Measurements from ENCODE around the gene FZD8.
"Not testable (repeated sequence)": the region's sequence is repeated elsewhere in the genome, so short reads cannot be mapped to it uniquely, and the experiment has no call there.

FZD8 gene, protein sequence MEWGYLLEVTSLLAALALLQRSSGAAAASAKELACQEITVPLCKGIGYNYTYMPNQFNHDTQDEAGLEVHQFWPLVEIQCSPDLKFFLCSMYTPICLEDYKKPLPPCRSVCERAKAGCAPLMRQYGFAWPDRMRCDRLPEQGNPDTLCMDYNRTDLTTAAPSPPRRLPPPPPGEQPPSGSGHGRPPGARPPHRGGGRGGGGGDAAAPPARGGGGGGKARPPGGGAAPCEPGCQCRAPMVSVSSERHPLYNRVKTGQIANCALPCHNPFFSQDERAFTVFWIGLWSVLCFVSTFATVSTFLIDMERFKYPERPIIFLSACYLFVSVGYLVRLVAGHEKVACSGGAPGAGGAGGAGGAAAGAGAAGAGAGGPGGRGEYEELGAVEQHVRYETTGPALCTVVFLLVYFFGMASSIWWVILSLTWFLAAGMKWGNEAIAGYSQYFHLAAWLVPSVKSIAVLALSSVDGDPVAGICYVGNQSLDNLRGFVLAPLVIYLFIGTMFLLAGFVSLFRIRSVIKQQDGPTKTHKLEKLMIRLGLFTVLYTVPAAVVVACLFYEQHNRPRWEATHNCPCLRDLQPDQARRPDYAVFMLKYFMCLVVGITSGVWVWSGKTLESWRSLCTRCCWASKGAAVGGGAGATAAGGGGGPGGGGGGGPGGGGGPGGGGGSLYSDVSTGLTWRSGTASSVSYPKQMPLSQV

DNA sequence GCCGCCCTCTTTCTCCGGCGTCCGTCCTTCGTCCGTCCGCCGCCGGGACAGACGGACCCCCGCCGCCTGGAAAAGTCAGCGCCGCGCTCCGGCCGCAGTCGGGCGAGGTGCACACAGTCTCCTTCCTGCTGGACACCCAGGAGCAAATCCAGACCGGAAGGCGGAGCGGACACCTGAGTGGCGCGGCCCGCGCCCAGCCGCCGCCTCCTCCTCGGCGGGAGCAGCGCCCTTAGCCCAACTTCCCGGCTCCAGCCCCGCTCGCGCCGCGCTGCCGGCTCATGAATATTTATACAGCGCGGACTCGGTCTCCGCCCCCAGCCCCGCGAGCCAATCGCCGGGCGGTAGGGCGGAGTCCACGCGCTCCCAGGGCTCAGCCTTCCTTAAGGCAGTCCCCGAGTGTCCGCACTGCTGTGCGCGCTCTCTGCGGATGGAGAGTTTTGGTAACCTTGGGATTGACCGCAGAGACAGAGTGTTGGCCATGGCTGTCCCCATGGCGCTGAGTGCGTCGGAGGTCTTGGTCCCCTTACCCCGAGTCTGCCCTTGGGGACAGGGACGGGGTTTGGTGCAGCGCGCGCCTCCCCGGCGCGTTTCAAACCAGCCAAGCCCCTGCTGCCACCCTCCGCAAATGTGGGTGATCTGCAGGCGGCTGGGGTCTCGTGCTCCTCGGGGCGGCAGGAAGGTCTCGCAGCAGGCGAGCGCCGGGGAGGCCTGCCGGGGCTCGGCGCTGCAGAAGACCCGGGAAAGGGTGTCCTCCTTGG is at the start of gene FZD8:
Gene FZD8, minus strand, starts transcription at position 262 of the 758 bp plus-strand sequence. CDS start 867 bp downstream, outside the sequence.
- peak; percentile 85 for DNase-seq

DNA sequence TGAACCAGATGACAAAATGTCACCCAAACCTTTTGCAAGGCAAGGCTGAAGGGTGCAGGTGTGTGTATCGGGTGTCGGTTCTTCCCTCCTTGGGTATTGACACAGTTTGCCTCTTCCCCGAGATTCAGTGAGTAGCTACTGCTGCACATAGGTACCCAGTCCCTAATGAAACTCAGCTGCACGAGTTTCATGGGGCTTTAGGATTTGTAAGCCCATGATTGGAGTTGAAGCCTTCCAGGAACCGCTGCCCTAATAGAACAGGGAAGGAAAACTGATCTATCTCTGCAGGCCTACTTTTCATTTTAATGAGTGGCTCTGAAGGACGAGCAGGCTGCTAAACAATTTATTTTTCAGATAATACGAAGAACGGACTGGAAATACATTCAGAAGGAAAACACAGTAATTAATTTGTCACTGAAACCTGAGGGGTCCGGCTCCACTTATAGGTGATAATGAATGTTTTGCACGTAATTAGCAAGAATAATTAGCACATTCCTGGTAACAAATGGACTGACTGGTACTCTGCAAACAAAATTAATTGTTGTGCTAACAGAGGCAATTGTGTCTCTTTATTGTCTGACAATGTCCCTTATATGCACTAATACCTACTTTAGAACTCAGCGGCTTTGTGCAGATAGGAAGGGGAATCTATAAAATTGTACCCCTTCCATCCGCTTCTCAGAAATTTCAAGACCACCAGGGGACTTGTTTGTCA is 49.6 kb upstream of the FZD8 start:
- DNase-seq = no peak

DNA sequence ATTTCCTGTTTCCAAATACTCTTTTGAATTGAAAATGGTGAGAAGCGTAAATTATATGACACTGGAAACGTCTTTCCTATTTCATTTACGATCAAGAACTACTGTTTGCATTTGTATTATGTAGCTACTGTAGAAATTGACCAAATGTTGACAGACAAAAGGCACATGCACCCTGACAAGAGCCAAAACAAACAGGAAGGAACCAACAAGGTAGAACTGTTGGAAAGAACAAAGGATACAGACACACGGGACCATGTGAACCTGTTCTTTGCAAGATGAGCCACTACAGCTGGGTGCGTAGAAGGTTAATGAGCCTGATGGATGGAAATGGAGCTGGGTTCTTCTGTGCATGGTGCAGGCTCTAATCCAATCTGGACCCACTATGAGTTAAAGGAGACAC is 48.4 kb upstream of the FZD8 start:
- no peak for DNase-seq

DNA sequence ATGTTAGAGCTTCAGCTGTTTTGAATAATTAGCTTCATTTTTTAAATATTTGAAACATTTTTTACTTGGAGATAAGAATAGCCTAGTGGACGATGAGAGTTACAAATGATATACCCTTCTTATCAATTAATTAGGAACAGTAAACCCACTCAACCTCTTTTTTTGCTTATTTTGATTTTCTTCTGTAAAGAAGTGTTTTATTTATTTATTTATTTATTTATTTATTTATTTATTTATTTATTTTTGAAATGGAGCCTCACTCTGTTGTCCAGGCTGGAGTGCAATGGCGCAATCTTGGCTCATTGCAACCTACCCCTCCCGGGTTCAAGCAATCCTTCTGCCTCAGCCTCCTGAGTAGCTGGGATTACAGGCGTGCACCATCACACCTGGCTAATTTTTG is 43.8 kb upstream of the FZD8 start:
- DNase-seq = not testable (repeated sequence)

DNA sequence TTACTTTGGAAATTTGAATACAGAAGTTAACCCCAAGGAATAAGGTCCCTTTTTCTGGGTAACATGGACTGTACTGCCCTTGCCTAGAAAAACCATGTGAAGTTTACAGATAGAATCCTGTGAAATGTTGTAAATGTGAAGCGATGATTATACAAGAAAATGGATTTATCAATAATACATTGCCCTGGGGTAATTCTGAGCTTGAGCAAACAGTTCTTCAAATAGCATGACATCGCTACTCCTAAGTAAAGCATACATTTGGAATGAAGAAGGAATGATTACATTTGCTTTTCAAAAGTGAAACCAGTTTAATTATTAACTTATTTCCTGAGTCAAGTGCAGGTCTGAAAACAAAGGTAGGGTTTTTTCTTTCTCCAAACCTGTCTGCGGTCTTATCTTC is 43.3 kb upstream of the FZD8 start:
- no peak for DNase-seq

DNA sequence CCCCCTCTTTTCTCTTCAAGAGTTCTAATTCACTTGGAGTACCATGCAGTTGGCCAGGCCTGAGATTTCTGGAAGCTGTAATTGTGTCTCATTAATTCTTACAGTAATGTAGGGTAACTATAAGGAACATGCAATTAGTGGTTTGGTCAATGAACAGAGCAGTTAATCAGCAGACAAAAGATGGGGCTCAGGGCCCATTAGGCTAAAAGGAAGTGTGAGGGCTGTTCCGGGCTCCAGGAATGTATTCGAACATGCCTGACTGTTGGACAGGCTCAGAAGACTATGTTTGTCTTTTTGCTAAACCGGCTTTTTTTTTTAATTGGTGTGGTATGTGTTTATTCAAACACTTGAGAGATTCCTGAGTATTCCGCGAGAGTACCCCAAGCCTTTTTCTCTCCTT is 42.5 kb upstream of the FZD8 start:
- no peak for DNase-seq

DNA sequence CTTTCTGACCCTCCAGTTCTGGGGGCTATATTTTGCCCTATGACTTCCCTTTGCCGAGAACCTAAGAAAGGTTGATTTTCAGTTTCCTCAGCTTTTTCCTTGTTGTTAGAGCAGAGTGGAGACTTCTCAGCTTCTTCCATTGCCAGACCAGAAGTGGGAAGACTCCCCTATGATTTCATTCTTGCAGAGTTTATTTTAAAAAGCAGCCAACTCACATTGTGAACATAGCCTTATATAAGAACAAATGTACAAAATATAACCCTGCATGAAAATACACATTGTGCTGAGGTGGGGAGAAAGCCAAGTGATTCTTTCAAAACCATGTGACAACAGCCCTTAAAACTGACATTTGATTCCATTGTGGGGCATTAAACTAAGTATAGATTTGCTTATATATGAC is 33.8 kb upstream of the FZD8 start:
- DNase-seq = no peak

DNA sequence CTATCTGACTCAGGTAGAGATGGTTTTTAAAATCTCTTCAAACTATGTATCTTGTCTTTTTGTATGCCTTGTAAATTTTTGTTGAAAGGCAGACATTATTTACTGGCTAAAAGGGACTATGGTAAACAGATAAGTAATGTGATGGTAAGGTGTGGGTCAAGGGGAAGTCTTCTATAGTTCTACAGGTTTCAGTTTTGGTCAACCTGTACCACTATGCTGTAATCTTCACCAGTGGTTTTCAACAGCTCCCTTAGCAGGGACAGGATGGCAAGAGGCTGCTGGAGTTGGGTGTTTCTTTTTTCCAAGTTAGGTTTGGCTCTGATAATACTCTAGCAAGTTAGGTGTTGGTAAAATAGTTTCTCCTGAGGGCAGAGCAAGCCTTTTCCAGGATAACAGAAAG is 32.7 kb upstream of the FZD8 start:
- no peak for DNase-seq

DNA sequence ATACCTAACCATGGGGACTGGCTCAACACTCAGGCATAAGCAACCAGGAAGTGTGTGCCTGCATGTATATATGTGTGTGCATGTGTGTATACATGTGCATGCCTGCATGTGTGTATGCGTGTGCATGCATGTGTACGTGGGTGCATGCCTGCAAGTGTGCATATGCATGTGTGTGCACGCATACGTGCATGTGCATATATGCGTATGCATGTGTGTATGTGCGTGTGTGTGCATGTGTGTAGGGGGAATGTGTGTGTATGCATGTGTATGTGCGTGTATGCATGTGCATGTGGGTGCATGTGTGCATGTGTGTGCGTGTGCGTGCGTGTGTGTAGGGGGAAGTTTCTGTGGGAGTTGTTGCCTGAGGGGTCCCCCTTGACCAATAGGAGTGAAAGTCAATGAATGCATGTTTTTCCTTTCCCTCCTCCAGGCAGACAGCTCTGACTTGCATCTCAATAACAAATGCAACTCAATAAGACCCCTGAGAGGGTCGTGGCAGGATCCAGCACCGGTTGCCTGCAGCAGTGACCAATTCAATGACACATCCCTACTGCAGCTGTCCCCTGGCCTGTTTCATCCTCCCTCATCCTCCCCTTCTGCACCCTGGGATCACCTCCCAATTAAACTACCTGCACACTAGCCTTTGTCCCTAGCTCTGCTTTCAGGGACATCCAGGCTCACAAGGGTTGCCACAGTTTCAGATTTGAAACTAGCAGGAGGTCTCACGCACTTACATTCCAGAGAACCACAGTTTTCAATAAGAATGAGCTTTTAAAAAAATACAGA is 27.0 kb upstream of the FZD8 start:
- DNase-seq = no peak

DNA sequence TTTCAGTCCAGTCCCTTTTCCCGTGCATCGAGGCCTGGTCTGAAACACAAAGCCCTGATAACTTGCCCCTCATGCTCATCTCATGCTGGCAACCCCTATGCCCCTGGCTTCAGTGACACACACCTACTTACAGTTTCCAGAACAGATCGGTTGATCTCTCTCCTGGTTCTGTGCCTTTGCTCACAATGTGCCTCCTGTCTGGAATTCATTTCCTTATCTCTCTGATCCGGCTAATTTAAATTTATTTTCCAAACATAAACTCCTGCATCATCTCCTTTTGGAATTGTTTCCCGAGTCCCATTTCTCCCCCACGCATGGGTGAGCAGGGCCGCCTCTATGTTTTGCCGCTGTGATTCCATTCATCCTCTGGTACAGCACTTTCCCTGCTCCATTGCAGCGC is 25.9 kb upstream of the FZD8 start:
- DNase-seq = no peak

DNA sequence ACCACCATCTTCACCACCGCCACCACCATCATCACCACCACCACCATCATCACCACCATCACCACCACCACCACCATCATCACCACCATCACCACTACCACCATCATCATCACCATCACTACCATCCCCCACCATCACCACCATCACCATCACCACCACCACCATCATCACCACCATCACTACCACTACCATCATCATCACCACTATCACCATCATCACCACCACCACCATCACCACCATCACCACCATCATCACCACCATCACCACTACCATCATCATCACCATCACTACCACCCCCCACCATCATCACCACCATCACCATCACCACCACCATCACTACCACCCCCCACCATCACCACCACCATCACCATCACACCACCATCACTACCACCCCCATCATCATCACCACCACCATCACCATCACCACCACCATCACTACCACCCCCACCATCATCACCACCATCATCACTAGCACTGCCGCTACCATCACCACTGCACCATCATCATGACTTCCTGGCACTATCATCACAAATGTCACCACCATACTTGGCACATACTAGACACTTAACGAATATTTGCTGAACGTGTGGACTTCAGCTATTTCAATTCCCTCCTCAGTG is 25.3 kb upstream of the FZD8 start:
- DNase-seq = no peak

DNA sequence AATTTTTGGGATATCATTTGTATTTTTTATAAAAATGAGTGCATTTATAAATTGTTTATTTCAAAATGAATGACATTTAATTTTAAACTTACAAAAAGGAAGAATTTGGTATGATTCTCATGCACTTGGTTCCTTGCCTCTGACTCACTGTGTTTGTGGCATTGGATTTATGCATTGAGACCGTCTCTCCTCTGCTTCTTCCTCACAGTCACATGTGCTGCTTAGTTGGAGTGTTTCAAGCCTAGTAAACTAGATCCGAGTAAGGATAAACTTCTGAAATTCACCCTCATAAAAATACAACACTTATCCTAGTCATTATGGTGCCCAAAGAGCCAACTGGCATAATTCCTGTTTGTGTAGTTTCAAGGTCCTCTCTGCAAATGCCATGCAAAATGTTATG is 19.1 kb upstream of the FZD8 start:
- DNase-seq = no peak

DNA sequence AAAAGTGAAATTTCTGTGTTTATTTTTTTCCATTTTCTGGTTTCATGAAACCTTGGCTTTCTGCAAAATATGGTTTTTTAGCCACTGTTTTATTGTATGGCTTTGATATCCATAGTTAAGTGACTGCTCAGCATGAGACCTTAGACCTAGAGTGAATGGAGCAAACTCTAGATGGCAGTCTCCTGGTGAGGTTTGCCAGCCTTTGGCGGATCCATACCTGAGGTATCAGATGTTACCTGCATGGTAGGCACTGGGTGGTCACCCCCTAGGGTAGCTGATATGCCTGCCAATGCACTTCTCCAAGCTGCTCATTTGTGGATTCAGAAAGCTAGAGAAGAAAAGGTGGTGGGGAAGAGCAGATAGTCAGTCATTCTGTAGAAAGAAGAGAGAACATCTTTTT is 17.4 kb upstream of the FZD8 start:
- DNase-seq = no peak

DNA sequence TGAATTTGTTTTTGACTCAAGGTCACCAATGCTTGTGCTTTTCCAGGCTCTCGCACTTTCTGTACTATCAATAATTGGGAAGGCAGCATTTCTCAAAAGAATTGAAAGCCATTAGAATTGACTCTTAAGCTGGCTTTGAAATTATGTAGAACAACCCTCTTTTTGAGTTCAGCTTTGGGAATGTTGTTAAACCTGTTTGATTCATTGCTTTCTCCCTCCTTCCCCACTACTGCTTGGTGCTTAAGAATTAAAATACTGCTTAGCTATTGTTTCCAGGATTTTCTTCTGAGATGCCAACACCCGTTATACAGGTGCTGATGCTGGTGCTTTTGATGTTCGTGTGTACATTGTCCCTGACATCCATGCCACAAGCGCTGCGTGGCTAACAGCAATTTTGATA is 15.5 kb upstream of the FZD8 start:
- no peak for DNase-seq

DNA sequence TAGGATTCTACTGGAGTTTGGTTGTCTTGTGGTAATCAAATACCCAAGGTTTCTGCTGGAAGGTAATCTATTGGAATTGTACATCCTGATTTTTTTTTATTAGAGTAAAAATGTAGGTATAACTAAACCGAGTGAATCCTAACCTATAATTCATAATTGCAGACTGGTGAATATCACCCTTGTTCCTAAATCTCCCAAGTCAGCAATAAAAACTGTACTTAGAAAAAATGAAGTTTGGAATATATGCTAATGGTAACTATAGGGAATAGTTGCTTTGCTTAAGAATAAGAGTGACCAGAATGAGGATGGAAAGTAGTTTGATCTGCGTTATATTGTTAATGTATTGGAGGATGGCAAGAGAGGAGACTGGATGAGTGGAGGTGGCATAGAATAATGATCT is 10.7 kb upstream of the FZD8 start:
- no peak for DNase-seq

DNA sequence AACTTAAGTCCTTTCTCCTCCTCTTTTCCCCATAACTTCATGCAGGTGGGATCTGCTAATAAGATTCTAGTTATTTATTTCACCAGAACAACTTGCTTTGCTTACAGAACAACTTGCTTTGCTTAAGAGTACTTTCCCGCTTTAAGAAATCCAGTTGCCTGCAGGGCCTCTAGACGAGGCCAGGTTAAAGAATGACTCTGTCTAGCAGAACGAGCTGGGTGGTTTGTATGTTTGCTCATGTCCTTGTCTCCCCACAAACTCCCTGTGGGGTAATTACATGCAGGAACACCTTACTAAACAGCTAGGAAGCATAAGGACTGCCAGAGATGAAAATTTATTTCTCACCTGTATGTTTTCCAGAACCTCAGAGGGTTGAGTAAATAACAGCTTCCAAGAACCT is 8.8 kb upstream of the FZD8 start:
- no peak for DNase-seq

DNA sequence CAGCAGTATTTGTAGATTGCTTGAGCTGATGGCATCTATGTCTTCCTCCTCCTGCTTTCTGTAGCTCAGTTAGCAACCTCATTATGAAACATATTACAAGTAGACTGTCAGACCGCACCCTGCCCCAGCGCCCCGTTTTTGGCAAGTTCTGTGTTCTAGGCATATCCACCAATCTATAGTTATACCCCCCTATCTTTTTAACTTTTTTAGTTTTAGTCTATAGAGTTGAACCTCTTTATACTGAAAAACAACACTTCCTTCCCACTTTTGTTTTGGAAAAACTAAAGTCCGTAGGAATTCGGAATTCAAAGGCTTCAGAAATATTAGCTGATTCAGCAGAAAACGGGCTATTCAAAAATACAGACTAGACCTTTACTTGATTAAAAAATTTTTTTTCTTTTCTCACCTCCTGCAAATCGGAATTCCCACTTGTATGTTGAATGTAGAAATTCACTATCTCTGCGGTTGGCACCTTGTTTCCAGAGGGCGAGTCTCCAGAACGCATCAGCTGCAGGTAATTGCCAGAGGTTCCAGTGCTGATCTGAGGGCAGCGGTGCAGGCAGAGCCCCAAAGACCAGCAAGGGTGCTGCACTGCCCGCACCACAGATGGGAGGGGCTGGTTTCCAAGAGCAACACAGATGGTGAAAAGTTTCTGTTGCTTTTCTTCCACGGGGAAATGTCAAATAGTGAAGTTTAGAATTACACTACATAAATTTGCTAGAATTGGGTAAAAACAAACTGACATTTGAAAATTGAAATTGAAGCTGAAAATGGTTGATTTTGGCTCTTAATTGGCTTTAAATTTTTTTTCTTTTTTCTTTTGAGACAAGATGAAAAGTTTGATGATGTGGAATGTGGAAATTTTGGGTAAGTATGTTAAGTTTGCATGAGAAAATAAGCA is 2.2 kb upstream of the FZD8 start:
- DNase-seq = no peak

DNA sequence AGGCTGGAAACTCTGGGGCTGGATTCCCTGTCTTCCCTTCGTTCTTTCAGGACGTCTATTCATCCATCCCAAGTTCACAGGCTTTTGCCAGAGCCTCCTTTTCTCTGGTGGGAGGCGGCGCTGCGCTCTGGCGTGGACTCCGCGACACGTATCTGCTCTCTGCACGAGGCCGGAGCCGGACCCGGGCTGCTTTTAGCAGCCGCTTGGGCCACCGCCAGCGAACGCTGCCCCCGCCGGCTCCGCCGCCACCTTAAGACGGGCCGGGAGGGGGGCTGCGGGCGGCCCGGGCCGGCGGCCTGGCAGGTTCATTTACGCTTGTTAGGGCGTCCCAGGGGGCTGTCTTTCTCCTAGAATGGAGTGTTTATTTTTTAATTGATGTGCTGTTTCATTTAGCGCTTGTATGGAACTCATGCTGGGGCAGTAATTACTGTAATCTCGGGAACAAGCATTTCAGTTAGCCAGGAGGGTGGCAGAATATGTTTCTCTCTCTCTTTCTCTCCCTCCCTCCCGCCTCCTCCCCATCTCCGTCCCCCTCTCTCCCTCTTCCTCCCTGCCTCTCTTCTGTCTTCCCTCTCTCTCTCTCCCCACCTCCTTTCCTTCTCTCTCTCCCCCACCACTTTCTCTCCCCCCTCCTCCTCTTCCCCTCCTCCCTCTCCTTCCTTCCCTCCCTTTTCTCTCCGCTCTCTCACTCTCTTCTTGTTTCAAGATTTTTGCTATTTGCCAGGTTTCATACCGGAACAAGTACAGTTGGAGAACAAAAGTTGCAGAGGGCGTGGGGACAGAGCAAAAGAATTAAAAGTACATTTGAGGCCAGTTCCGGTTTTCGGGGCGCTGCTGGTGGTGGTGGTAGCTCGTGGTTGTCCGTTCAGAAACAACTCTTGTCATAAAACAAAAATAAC is 1.3 kb upstream of the FZD8 start:
- peak; percentile 12 for DNase-seq

DNA sequence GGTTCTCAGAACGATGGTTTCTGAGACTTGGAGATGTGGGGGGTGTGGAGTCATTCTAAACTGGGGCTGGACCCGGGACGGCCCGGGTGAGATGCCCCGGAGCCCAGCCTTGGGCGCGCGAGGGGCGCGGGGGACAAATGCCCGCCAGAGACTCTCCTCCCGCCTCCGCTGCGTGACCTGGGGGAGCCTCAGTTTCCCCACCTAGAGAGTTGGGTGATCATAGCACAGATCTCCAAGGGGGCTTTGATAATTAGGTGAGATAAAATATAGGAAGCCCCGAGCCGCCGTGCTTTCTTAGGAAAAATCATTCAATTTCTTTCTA is 658 bp upstream of the FZD8 start:
- no peak for DNase-seq

DNA sequence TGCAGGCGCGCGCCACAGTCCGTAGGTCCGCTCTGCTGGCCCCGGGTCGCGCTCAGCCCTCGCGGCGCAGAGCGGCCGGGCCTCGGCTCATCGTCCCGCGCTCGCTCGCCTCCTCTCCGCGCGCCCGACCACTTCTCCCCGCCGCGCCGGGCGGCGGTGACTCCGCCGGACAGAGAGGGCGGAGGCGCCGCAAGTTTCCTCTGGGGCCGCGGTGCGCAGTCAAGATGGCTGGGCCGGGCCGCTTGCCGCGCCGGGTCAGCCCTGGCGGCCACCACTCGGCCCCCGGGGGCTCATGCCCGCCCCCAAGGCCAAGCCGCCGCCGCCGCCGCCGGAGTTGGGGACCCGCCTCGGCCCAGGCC is 441 bp downstream of the FZD8 start:
- peak; percentile 14 for DNase-seq
